C4-2B (cell line): ENCODE data around the gene FAM120B.

Source experiments
- H3K27ac ChIP-seq: fragments of 450-650 bp; 2 replicates; pipeline ENCODE4 v1.5.1; 2017
- ZFX ChIP-seq: fragments of 450-650 bp; IDR thresholded peaks from 2 replicates; pipeline ENCODE4 v1.6.1; 2017
- TF ChIP-seq, protein P1 (sequence below): fragments of 450-650 bp; conservative IDR thresholded peaks from 2 replicates; pipeline ENCODE4 v1.5.1; 2017; ENCODE audit warnings: mild to moderate bottlenecking

The FAM120B gene

DNA sequence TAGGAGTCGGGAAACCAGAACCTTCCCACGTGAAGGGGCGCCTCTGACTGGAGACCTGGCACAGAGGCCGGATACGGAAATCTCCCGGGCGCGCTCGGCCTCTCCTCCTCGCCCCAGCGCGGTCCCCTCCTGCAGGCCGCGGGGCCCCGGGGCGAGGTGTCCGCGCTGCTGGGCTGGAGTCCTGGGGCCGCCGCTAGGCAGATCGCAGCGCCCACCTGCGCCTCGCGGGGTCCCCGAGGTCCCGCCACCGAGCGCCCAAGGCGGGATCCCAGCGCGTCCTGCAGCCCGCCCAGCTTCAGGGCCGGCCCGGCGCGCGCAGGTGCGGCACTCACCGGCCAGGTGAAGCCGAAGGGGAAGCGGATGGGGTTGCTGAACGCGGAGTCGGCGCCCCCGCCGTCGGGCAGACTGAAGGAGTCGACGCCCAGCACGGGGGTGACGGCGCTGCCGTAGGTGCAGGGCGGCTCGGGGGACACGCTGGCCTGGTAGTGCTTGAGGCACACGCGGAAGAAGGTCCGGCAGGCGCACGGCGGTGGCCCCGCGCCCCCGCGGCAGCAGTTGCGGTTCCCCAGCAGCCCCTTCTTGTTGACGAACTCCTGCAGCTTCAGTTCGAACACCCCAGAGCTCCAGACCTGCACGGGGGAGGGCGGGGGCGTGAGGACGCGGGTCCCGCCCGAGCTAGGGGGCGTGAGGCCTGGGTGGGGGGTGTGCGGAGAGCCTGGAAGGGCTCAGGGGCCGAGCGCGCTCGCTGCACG lies 17.2 kb upstream of the FAM120B start:
- no peak for TF ChIP-seq ZFX
- TF ChIP-seq, protein P1, sequence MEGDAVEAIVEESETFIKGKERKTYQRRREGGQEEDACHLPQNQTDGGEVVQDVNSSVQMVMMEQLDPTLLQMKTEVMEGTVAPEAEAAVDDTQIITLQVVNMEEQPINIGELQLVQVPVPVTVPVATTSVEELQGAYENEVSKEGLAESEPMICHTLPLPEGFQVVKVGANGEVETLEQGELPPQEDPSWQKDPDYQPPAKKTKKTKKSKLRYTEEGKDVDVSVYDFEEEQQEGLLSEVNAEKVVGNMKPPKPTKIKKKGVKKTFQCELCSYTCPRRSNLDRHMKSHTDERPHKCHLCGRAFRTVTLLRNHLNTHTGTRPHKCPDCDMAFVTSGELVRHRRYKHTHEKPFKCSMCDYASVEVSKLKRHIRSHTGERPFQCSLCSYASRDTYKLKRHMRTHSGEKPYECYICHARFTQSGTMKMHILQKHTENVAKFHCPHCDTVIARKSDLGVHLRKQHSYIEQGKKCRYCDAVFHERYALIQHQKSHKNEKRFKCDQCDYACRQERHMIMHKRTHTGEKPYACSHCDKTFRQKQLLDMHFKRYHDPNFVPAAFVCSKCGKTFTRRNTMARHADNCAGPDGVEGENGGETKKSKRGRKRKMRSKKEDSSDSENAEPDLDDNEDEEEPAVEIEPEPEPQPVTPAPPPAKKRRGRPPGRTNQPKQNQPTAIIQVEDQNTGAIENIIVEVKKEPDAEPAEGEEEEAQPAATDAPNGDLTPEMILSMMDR, result no peak
- peak overlapping the region; percentile 28 for H3K27ac ChIP-seq

DNA sequence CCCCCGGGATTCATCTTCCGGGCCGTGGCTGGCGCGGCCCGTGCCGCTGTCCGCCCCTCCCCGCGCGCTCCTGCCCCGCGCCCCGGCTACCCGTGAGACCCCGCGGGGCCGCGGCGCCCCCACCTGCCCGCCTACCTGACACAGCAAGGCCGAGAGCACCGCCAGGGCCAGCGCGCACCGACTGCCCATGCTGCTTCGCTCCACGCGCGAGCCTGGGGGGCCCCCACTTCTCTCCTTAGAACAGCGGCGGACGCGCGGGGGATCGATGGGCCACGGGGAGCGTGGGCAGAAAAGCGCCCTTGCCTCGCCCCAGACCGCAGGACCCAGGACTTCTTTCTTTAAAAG lies 16.6 kb upstream of the FAM120B start:
- peak overlapping the region; percentile 28 for H3K27ac ChIP-seq
- 0 out of 2 replicates have a peak, but pooled peaks have one; percentile 18 for TF ChIP-seq ZFX
- TF ChIP-seq, protein P1, result no peak

DNA sequence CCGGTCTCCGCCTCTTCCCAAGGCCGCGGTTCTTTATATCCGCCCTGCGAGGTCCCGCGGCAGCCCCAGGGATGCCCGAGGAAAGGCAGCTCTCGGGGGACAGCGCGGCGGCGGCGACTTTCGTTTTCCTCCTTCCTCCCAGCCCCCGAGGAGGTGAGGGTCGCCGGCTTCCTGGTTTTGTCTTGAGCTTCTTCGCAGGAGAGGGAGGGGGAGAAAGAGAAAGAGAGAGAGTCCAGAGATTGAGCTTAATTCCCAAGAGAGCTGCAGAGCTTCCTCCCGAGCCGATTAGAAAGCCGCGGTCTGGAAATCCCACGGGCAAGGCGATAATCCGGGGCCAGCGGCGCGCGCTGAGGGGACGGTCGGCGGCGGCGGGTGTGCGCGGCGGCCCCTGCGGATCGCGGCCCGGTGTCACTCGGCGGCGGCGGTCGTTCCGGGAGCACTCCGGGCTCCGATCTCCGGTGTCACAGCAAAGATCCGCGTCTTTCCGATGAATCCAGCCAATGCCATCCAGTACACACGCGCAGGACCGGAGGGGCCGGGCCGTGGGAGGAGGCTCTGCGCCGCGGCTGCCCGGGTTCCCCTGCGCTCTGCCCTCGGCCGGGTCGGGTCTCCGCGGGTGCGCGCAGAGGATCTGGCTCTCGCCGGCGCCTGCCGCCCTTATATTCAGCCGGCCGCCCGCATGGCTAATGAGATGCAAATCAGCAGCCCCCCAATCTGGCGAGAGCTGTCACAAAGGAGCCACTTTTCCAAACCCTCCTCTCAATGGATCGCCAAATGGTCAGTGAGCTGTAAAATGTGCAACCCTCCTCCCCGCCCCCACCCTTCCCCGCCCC lies 16.0 kb upstream of the FAM120B start, which contains the start of gene DLL1:
DLL1 (minus strand) TSS at position 783 of the 833 bp plus-strand sequence. CDS start 939 bp downstream, outside the sequence.
- peak within 1 kb of the TSS; percentile 28 for H3K27ac ChIP-seq
- no peak for TF ChIP-seq ZFX
- TF ChIP-seq, protein P1, result no peak

DNA sequence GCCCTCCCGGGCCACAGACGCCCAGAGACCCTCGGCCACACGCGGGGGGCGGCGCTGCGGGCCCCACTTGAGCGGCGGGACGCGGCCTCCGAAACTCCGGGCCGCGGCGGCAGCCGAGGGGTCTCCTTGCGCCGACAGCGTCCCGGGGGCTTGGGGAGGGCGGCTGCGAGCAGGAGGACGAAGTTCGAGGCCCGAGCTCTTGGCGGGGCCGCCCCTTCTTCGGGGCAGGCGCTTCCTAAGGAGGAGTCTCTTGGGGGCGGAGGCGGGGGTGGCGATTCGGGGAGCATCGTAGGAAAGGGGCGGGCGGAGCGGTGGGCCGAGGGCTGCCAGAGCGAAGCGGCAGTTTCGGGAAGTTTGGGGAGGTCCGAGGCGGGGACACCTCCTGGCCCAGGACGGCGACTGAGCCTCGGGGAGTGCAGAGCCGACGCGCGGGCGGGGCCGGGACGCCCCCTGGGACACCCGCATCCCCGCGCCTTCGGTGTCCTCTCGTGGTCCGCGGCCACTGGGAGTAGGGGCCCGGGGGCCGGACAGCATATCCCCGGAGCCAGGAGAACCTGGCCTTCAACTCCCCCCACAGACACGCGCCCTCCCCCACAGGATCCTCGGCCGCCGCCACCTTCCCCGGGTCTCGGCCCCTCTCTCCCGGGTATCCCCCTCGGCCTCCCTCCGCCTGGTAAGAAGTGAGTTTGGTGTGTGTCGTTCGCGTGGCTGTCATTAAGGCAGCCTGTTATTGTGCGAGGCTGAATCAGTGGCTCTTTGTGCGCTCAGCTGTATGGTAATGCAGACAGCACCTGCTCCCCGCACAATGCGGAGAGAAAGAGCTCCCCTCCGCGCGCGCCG lies 15.1 kb upstream of the FAM120B start:
- no peak overlapping the region for H3K27ac ChIP-seq
- no peak for TF ChIP-seq ZFX
- TF ChIP-seq, protein P1, result no peak

DNA sequence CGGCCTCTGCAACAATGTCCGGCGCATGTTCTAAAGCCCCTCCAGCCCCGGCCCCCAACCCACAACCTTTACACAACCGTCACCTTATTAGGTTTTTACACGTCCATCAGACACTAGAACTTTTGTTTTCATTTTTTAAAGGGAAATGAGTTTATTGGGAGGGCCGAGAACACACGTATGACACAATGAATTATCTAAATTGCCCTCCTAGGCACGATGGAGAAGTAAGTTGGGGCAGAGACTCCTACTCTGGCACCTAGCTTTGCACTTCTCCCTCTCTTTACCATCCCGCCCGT lies 14.5 kb upstream of the FAM120B start:
- no peak overlapping the region for H3K27ac ChIP-seq
- TF ChIP-seq ZFX, result no peak
- TF ChIP-seq, protein P1, result no peak

DNA sequence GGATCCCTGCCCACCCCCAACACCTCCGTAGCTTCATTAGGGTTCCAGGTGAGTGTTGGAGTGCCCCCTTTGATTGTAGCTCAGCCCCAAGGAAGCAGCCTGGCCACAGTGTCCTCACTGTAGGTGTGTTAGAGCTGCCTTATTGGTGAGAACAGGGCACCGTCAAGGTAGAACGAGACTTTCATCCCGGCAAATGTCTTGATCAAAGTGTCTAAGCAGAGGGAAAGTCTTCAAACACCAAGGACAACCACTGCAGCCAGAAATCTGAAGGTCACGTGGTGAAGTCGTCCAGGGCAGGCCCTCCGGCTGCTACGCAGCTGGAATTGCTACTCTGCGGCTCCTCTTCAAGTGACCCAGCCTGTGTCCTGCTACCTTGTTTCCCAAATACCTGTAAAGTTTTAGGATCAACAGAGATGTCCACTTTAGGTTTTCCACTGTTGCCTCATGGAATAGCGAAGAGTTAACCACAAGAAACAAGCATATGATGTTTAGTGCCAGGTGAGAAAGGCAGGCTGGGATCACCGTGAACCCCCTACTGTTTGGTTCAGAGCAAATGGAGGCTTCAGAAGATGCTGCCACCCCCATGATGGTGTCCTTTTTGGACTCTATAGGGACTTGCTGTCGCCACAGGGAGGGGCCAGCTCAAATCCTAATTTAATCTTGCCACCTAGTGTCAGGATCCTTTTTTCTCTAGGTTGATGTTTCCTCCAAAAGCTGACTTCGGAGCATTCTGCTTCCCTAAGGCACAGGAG lies 14.0 kb upstream of the FAM120B start:
- no peak overlapping the region for H3K27ac ChIP-seq
- TF ChIP-seq, protein P1, result peak; percentile 40
- TF ChIP-seq ZFX, result no peak
